ENCODE results near the gene ABCC8.

- TF ChIP-seq CTCF (IDR thresholded peaks at IDR 0.05): no peak
- TF ChIP-seq POLR2AphosphoS5 (IDR thresholded peaks at IDR 0.05): no peak
Measured at GRCh38 chr11:17421781-17422180, 54.9 kb downstream of the ABCC8 start.
